SJCRH30 (cell line): ENCODE data around the gene IL36B. TPM values are rescaled to one million over a fixed set of nuclear protein-coding genes. Genes with fewer than 3 reads are reported as not detected.
"Not testable (repeated sequence)": the region's sequence is repeated elsewhere in the genome, so short reads cannot be mapped to it uniquely, and the experiment has no call there.

Source experiments
- DNase-seq, 2 experiments: peaks; one replicate each; pipeline ENCODE4 v3.0.0-alpha.2; 2015 to 2020
- H3K27ac ChIP-seq: fragments of 250-450 bp; sonication (Bioruptor Pico); 2 replicates; pipeline ENCODE4 v1.5.1; 2020; ENCODE audit warnings: mild to moderate bottlenecking, moderate library complexity
- H3K27me3 ChIP-seq: fragments of 250-450 bp; sonication (Bioruptor Pico); 2 replicates; pipeline ENCODE4 v1.5.1; 2020; ENCODE audit warnings: mild to moderate bottlenecking, moderate library complexity
- H3K36me3 ChIP-seq: fragments of 250-450 bp; sonication (Bioruptor Pico); 2 replicates; pipeline ENCODE4 v1.5.1; 2020; ENCODE audit warnings: mild to moderate bottlenecking, moderate library complexity
- H3K4me1 ChIP-seq: fragments of 250-450 bp; sonication (Bioruptor Pico); 2 replicates; pipeline ENCODE4 v1.5.1; 2020; ENCODE audit warnings: mild to moderate bottlenecking, moderate library complexity
- H3K4me3 ChIP-seq: fragments of 250-450 bp; sonication (Bioruptor Pico); 2 replicates; pipeline ENCODE4 v1.5.1; 2020; ENCODE audit warnings: mild to moderate bottlenecking, moderate library complexity
- H3K9me3 ChIP-seq: fragments of 250-450 bp; sonication (Bioruptor Pico); replicated peaks from 2 replicates; pipeline ENCODE4 v1.5.1; 2020; ENCODE audit warnings: mild to moderate bottlenecking, moderate library complexity
- total RNA-seq: library from RNA; depleted of rRNA; stranded (reverse); fragments of >200 nt; shearing (Covaris generic); gene quantifications from 2 replicates; pipeline ENCODE4 v1.2.3, GENCODE V29; 2014; rRNA removed

Gene IL36B
- total RNA-seq = not detected in 2 replicates

DNA sequence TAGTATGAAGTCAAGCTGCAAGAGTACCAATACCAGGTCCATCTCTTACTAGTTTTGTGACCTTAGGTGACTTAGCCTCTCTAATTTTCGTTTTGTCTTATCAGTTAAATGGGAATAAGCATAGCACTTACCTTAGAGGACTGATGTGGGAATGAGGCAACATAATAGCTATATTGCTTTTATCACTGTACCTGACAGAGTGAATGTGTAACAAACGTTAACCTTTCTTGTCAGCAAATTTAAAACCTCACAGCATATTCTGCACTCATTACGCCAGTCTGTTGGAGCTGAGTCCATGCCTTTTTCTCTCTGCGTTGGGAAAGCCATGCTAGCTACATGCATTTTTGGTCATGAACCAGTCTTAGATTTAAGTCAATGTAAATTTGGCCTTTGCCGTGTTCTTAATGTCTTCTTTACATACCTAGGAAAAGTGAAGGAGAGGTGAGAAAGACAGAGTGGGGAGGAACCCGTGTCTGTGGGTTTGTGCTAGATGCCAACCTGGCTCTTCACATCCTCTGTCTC lies at the start of gene IL36B:
Gene IL36B, minus strand, starts transcription at position 472 of the 522 bp plus-strand sequence.
- DNase-seq = no peak
- Histone ChIP-seq H3K4me1 (no peaks in the 10 kb centered on the region), H3K36me3 (no peaks in the 10 kb centered on the region), H3K27me3 (no peaks in the 10 kb centered on the region), H3K9me3 (no peaks in the 10 kb centered on the region), H3K4me3 (no peak within 1 kb of the TSS), H3K27ac (no peak within 1 kb of the TSS)

DNA sequence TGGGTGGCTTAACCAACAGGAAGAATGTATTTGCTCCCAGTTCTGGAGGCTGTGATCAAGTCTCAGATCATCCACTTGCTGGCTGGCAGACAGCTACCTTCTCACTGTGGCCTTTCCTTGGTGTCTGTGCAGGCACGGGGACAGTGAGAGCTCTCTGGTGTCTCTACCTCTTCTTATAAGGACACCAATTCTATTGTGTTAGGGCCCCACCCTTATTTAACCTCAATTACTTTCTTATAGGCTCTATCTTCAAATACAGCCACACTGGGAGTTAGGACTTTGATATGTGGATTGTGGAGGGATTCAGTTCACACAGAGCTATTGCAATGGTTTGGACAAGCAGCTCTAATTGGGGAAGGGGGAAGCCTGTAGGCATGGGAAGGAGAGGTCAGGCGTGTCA lies 49.5 kb upstream of the IL36B start:
- no peak for DNase-seq
- Histone ChIP-seq H3K27ac (no peak overlapping the region), H3K4me1 (no peaks in the 10 kb centered on the region), H3K36me3 (no peaks in the 10 kb centered on the region), H3K4me3 (no peak overlapping the region), H3K9me3 (no peaks in the 10 kb centered on the region), H3K27me3 (no peaks in the 10 kb centered on the region)

DNA sequence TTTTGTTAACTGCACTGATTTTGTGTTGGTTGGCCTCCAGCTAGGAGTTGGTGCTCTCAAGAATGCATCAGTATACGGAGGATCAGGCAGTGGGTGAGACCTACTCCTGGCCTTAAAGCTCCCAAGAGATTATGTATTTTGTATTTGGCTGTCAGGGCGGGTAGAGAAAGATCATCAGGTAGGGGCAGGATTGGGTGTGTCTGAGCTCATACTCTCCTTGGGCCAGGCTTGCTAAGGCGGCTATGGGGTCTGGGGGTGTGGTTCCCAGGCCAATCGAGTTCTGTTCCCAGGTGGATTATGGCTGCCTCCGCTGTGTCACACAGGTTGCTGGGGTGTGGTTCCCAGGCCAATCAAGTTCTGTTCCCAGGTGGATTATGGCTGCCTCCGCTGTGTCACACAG lies 45.9 kb upstream of the IL36B start:
- no peak for DNase-seq
- no peak overlapping the region for H3K27ac ChIP-seq
- no peaks in the 10 kb centered on the region for H3K27me3 ChIP-seq
- H3K9me3 ChIP-seq = no peaks in the 10 kb centered on the region
- no peaks in the 10 kb centered on the region for H3K36me3 ChIP-seq
- H3K4me1 ChIP-seq = no peaks in the 10 kb centered on the region
- H3K4me3 ChIP-seq = no peak overlapping the region

DNA sequence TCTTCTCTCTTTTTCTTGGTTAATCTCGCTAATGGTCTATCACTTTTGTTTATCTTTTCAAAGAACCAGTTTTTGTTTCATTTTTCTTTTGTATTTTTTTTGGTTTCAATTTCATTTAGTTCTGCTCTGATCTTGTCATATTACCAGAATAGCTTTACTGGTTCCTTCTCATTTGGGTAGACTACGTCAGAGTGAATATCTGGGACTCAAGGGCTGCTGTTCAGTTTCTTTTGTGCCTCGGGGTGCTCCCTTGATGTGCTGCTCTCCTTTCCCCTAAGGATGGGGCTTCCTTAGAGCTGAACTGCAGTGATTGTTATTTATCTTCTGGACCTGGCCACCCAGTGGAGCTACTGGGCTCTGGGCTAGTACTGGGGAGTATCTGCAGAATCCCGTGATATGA lies 45.4 kb upstream of the IL36B start:
- Histone ChIP-seq H3K9me3 (no peaks in the 10 kb centered on the region), H3K4me3 (no peak overlapping the region), H3K36me3 (no peaks in the 10 kb centered on the region), H3K27ac (no peak overlapping the region), H3K27me3 (no peaks in the 10 kb centered on the region), H3K4me1 (no peaks in the 10 kb centered on the region)
- DNase-seq = no peak

DNA sequence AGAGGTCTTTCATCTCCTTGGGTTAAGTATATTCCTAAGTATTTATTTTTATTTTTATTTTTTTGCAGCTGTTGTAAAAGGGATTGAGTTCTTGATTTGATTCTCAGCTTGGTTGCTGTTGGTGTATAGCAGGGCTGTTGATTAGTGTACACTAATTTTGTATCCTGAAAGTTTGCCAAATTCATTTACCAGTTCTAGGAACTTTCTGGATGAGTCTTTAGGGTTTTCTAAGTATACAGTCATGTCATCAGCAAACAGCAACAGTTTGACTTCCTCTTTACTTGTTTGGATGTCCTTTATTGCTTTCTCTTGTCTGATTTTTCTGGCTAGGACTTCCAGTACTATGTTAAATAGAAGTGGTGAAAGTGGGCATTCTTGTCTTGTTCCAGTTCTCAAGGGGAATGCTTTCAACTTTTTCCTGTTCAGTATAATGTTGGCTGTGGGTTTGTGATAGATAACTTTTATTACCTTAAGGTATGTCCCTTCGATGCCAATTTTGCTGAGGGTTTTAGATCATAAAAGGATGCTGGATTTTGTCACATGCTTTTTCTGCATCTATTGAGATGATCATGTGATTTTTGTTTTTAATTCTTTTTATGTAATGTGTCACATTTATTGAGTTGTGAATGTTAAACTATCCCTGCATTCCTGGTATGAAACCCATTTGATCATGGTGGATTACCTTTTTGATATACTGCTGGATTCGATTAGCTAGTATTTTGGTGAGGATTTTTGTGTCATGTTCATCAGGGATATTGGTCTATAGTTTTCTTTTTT lies 44.4 kb upstream of the IL36B start:
- not testable (repeated sequence) for H3K27me3 ChIP-seq, H3K27ac ChIP-seq, H3K4me3 ChIP-seq, H3K36me3 ChIP-seq, H3K4me1 ChIP-seq, DNase-seq, H3K9me3 ChIP-seq

DNA sequence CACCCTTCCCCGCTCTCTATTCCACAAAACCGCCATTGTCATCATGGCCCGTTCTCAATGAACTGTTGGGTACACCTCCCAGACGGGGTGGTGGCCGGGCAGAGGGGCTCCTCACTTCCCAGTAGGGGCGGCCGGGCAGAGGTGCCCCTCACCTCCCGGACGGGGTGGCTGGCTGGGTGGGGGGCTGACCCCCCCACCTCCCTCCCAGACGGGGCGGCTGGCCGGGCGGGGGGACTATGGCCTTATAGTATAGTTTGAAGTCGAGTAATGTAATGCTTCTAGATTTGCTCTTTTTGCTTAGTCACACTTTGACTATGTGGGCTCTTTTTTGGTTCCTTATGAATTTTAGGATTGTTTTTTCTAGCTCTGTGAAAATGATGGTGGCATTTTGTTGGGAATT lies 43.6 kb upstream of the IL36B start:
- DNase-seq, H3K27ac ChIP-seq, H3K4me3 ChIP-seq, H3K9me3 ChIP-seq, H3K4me1 ChIP-seq, H3K36me3 ChIP-seq, H3K27me3 ChIP-seq: not testable (repeated sequence)

DNA sequence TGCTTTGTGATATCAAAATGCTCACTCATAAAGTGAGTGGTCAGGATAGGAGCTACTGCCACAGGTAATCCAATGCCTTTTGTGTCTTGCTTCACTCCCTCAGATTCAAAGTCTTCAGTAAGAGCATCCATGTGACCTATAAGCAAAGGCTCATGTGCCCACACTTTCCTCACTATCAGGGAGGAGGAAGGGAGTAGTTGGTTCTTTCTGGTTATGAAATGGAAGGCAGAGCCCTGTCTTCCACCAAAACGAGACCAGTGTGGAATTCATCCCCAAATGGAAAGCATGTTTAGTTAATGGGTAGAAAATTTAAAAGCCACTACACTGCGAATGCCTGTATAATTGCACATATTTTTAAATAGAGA lies 40.9 kb upstream of the IL36B start:
- Histone ChIP-seq H3K36me3 (no peaks in the 10 kb centered on the region), H3K9me3 (no peaks in the 10 kb centered on the region), H3K27ac (no peak overlapping the region), H3K4me1 (no peaks in the 10 kb centered on the region), H3K27me3 (no peaks in the 10 kb centered on the region), H3K4me3 (no peak overlapping the region)
- DNase-seq = no peak

DNA sequence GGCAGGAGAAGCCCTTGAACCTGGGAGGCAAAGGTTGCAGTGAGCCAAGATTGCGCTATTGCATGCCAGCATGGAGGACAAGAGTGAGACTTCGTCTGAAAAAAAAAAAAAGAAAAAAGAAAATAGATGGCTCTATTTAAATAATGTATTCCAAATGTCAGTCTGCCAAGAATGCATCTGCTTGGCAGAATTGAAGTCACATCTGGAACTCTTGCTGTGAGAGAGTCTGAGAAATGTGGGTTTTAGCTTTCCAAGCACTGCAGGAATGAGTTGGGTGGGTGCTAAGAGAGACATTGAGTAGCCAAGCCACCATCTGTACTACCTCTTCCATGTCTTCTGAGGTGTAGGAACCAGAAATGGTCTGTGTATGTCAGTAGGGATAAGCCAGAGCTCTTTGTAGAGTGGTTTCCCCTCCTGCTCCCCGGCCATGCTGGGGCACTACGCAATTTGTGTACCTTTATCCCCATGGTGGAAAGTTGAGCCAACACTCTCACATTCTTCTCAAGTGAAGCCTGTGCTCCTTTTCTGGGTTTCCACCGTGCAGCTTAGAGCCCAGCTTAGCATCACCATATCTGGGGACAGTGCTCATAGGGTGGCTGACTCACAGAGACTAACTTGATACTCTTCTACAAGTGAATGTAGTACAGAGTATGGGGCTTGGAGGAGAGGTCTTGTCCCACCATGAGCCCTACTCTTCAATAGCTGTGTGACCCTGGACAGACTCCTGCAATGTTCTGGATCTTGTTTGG lies 40.4 kb upstream of the IL36B start:
- H3K4me3 ChIP-seq = no peak overlapping the region
- H3K4me1 ChIP-seq = no peaks in the 10 kb centered on the region
- H3K36me3 ChIP-seq = no peaks in the 10 kb centered on the region
- no peaks in the 10 kb centered on the region for H3K9me3 ChIP-seq
- DNase-seq = no peak
- no peaks in the 10 kb centered on the region for H3K27me3 ChIP-seq
- H3K27ac ChIP-seq = no peak overlapping the region

DNA sequence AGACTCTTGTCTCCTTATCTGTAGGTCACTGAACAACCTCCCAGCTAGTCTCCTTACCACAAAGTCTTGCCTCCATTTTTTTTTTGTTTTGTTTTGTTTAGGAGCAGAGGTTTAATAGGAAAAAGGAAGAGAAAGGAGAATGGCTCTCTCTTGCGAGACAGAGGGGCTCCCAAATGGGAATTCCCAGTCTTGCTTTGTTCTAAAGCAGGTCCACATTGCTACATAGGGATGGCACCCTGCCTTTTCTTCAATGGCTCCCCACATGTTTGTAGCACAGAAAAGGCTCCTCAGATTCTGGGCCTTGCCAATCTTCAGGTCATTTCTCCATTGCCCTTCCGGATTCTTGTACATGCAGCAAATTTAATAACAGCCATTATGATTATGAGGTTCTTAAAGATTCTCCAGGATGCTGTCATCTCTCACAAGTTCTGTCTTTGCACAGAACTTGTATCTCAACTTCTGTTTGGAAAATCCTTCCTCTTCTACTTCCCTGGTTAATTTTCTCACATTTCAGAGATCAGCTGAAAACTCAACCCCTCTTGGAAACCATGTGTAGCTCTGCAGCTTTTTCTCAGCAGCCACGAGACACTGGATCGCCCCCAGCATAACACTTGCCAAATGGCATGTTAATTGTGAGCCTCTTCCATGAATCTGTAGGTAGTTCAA lies 38.7 kb upstream of the IL36B start:
- no peaks in the 10 kb centered on the region for H3K4me1 ChIP-seq
- DNase-seq = no peak
- H3K9me3 ChIP-seq = no peaks in the 10 kb centered on the region
- no peak overlapping the region for H3K4me3 ChIP-seq
- no peak overlapping the region for H3K27ac ChIP-seq
- H3K36me3 ChIP-seq = no peaks in the 10 kb centered on the region
- H3K27me3 ChIP-seq = no peaks in the 10 kb centered on the region

DNA sequence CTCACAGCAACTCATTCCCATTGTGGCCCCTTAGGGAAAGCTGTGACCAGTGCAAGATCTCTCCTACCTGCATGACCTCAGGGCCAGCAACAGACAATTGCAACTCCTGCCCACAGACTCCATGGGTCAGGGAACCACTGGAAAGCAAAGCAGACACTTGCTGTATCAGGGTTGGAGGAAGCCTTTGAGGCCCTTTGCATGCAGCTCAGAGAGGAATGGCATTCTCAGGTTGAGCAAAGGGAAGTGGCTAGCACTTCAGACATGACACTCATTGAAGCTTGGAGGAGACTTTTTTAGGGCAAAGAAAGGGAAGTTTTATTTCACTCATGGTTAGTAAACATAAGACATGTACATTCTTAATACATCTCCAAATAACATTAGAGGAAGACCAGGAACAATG lies 37.2 kb upstream of the IL36B start:
- Histone ChIP-seq H3K9me3 (no peaks in the 10 kb centered on the region), H3K4me3 (no peak overlapping the region), H3K27ac (no peak overlapping the region), H3K27me3 (no peaks in the 10 kb centered on the region), H3K36me3 (no peaks in the 10 kb centered on the region), H3K4me1 (no peaks in the 10 kb centered on the region)
- DNase-seq = no peak

DNA sequence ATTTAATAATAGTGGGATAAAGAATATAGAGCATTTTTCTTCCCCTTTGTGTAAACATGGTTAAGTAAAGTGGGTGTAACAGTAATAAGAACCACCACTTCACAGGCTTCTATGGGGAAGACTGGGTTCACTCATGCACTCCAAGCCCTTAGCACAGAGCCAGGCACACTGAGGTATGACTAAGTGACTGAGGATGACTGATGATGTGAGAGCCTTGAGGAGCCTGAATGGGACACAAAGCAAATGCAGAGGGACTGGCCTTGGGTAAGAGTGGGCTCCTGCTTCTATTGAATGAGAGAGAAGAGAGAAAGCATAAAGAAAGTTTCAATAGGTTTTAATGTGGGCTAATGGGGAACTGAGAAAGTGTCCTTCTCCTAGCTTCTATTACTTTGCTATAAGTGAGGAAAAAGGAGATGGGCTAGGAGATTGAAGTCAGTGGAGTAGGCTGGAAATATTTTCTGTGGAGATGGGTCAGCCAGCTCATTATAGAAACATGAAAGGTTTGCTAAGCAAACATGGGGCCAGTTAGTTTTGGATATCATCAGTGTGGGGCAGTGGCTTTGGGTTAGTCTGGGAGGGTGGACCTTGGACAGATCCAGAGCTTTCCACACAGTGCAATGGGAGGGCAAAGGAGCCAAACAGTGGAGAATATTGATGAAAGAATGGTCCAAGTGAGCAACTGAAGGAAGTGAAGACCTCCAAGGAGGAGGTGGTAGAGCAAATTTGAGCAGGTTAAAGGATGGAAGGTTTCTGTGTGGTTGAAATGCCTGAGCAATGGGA lies 35.7 kb upstream of the IL36B start:
- Histone ChIP-seq H3K4me3 (no peak overlapping the region), H3K4me1 (no peaks in the 10 kb centered on the region), H3K9me3 (no peaks in the 10 kb centered on the region), H3K27me3 (no peaks in the 10 kb centered on the region), H3K36me3 (no peaks in the 10 kb centered on the region), H3K27ac (no peak overlapping the region)
- DNase-seq = no peak

DNA sequence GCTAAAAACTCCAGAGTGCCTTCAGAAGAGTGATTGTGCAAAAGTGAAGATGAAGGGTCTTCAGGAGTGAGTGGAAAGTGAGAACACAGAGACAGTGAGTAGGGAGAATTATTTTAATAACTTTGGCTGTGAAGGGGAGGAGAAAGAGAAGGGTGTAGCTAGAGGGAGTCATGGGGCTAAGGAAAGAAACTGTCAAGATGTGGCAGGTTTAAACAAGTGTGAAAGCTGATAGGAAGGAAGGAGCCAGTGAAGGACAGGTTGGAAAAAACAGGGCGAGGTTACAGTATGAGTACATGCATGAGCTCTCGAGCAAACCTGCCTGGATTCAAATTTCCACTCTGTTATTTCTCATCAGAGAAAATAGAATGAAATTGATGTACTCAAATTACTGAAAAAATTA lies 32.9 kb upstream of the IL36B start:
- Histone ChIP-seq H3K36me3 (no peaks in the 10 kb centered on the region), H3K9me3 (no peaks in the 10 kb centered on the region), H3K4me1 (no peaks in the 10 kb centered on the region), H3K4me3 (no peak overlapping the region), H3K27ac (no peak overlapping the region), H3K27me3 (no peaks in the 10 kb centered on the region)
- no peak for DNase-seq

DNA sequence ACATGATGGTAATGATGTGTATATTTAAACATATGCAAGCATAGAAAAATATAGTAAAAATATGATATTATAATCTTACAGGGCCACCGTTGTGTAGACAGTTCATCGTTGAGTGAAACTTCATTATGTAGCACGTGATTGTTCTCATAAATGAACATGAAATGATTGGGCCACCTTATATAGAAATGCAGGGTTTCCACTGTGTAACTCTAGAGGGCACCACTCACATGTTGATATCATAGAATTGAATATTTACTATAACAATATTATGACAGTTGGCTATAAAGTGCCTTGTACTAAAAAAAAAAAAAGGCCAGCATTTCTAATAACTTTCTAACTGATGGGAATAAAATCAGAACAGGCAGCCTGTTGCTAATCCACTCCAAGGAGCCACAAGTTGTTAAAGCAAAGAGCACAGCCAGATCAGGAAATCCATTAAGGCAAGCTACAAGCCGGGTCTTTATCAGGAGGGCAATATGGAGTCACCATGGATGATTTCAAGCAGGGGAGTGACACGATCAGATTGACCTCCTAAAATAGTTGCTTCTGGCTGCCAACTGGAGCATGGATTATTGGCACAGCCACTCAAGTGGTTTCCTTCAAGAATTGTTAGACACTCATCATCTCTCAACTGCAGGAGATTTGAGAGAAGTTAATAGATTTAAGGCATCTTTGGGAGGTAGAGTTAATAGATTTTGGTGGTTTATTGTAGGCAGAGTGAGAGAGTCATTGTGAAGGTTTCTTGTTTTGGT lies 31.8 kb upstream of the IL36B start:
- H3K27ac ChIP-seq = no peak overlapping the region
- H3K36me3 ChIP-seq = no peaks in the 10 kb centered on the region
- H3K4me1 ChIP-seq = no peaks in the 10 kb centered on the region
- H3K27me3 ChIP-seq = no peaks in the 10 kb centered on the region
- no peaks in the 10 kb centered on the region for H3K9me3 ChIP-seq
- DNase-seq = peak in 1 of 2 experiments; percentile 23
- no peak overlapping the region for H3K4me3 ChIP-seq

DNA sequence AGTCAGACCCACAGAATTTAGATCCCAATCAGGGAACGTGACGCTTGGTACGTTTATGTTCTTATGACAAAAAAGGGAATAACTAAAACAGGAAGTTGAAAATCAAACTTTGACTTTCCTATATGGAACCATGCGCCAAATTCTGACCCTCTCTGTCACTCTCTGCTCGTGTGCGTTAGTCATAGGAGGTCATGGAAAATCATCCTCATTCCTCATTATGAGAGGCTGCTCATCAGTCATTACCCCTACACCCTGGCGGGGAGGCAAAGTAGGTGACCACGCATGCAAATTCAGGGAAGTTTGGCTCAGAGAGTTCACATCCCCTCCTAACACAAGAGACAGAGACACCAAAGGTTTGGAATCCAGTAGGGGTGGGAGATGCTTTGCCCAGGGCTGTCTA lies 30.6 kb upstream of the IL36B start:
- no peaks in the 10 kb centered on the region for H3K36me3 ChIP-seq
- no peaks in the 10 kb centered on the region for H3K27me3 ChIP-seq
- no peak overlapping the region for H3K27ac ChIP-seq
- no peak overlapping the region for H3K4me3 ChIP-seq
- DNase-seq = no peak
- no peaks in the 10 kb centered on the region for H3K4me1 ChIP-seq
- no peaks in the 10 kb centered on the region for H3K9me3 ChIP-seq
